ENCODE results near the gene SCN4B.

DNA sequence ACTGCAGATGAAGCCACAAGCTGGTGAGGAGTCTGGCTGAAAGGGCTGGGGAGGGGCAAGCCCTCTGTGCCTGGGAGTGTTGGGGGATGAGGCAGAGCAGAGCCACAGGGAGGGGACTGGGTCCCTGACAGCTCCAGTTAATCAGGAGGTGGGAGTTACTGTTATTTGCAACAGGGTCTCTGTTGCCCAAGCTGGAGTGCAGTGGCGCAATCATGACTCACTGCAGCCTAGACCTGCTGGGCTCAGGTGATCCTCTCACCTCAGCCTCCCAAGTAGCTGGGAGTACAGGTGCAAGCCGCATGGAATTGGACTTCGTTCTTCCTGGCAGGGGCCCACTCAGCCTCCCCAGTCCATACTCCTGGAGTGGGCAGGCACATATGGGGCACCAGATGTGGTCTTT lies 16.1 kb upstream of the SCN4B start:
- TF ChIP-seq TAF1 (conservative IDR thresholded peaks at IDR 0.05) (no peak), RAD21 (IDR thresholded peaks at IDR 0.05) (no peak), GABPA (IDR thresholded peaks at IDR 0.05 in 1 of 2, conservative IDR thresholded peaks at IDR 0.05 in 1 of 2) (no peak), YY1 (IDR thresholded peaks at IDR 0.05) (no peak), SP1 (IDR thresholded peaks at IDR 0.05) (no peak), FOXA1 (IDR thresholded peaks at IDR 0.05) (no peak), EGR1 (IDR thresholded peaks at IDR 0.05; ENCODE audit: low read depth in 2 of 2) (no peak), JUND (IDR thresholded peaks at IDR 0.05) (no peak)
- TF ChIP-seq, protein P1, sequence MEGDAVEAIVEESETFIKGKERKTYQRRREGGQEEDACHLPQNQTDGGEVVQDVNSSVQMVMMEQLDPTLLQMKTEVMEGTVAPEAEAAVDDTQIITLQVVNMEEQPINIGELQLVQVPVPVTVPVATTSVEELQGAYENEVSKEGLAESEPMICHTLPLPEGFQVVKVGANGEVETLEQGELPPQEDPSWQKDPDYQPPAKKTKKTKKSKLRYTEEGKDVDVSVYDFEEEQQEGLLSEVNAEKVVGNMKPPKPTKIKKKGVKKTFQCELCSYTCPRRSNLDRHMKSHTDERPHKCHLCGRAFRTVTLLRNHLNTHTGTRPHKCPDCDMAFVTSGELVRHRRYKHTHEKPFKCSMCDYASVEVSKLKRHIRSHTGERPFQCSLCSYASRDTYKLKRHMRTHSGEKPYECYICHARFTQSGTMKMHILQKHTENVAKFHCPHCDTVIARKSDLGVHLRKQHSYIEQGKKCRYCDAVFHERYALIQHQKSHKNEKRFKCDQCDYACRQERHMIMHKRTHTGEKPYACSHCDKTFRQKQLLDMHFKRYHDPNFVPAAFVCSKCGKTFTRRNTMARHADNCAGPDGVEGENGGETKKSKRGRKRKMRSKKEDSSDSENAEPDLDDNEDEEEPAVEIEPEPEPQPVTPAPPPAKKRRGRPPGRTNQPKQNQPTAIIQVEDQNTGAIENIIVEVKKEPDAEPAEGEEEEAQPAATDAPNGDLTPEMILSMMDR (IDR thresholded peaks at IDR 0.05; ENCODE audit: low read depth, low read length, missing input control) = no peak
- TF ChIP-seq, protein P2, sequence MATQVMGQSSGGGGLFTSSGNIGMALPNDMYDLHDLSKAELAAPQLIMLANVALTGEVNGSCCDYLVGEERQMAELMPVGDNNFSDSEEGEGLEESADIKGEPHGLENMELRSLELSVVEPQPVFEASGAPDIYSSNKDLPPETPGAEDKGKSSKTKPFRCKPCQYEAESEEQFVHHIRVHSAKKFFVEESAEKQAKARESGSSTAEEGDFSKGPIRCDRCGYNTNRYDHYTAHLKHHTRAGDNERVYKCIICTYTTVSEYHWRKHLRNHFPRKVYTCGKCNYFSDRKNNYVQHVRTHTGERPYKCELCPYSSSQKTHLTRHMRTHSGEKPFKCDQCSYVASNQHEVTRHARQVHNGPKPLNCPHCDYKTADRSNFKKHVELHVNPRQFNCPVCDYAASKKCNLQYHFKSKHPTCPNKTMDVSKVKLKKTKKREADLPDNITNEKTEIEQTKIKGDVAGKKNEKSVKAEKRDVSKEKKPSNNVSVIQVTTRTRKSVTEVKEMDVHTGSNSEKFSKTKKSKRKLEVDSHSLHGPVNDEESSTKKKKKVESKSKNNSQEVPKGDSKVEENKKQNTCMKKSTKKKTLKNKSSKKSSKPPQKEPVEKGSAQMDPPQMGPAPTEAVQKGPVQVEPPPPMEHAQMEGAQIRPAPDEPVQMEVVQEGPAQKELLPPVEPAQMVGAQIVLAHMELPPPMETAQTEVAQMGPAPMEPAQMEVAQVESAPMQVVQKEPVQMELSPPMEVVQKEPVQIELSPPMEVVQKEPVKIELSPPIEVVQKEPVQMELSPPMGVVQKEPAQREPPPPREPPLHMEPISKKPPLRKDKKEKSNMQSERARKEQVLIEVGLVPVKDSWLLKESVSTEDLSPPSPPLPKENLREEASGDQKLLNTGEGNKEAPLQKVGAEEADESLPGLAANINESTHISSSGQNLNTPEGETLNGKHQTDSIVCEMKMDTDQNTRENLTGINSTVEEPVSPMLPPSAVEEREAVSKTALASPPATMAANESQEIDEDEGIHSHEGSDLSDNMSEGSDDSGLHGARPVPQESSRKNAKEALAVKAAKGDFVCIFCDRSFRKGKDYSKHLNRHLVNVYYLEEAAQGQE (IDR thresholded peaks at IDR 0.05) = no peak
- TF ChIP-seq, protein P3, sequence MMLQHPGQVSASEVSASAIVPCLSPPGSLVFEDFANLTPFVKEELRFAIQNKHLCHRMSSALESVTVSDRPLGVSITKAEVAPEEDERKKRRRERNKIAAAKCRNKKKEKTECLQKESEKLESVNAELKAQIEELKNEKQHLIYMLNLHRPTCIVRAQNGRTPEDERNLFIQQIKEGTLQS (IDR thresholded peaks at IDR 0.05) = no peak
- TF ChIP-seq, protein P4, sequence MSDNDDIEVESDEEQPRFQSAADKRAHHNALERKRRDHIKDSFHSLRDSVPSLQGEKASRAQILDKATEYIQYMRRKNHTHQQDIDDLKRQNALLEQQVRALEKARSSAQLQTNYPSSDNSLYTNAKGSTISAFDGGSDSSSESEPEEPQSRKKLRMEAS (IDR thresholded peaks at IDR 0.05) = no peak
